Breast epithelium (tissue), 3 donors: ENCODE results near the gene MLLT10.
A peak's percentile ranks its signal among the peaks of the same experiment; 100 is the strongest.

Source experiments
- POLR2A ChIP-seq: fragments of 450-650 bp; IDR thresholded peaks from one replicate; pipeline ENCODE4 v1.6.1; 2016; ENCODE audit warnings: antibody characterized with exemption, mild to moderate bottlenecking, moderate library complexity
- POLR2AphosphoS5 ChIP-seq, 3 donors: sonication (generic); formaldehyde crosslinking; IDR thresholded peaks; one replicate each; pipeline ENCODE4 v1.6.1; 2017; ENCODE audit warnings: antibody characterized with exemption in 3 of 3
- TF ChIP-seq, protein P1 (sequence below), 3 donors: fragments of 450-650 bp; IDR thresholded peaks; one replicate each; pipeline ENCODE4 v1.5.1; 2016 to 2017; ENCODE audit warnings: antibody characterized with exemption in 3 of 3, mild to moderate bottlenecking in 3 of 3, moderate library complexity in 3 of 3

DNA sequence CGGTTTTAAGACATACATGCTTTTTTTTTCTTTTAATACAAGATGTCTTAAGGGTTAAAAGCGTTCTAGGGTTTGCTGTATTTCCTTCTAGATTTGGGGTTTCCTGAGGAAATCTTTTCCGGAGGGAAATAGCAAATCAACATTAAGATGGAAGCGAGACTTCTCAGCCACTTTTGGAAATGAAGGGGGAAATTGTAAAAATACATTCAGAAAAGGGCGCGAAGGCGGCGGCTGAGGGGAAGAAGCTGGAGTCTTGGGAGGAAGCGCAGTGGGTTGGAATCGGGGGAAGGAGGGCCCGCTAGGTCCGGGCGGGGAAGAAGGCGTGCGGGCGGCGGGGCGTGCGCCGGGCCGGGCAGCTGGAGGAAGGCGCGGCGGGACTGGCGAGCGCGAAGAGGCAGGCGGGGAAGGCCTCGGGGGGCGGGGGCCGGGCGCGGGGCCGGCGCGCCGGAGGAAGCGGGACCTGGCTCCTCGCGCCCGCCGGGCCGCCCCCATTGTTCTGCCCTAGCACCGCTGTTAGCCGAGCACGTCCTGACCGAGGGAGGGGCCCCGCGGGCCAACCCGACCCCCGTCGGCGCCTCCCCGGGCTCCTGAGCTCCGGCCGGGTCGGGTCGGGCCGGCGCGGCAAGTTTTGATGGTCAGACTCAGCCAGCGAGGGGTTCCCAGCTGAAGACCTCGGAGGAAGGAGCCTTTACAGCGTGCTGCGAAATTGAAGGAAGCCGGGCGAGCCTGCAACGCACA, 7.0 kb upstream of the MLLT10 start:
- TF ChIP-seq POLR2A (no peak), POLR2AphosphoS5 (IDR thresholded peaks at IDR 0.05) (peak in 1 of 3 donors; percentile 42)
- TF ChIP-seq, protein P1, sequence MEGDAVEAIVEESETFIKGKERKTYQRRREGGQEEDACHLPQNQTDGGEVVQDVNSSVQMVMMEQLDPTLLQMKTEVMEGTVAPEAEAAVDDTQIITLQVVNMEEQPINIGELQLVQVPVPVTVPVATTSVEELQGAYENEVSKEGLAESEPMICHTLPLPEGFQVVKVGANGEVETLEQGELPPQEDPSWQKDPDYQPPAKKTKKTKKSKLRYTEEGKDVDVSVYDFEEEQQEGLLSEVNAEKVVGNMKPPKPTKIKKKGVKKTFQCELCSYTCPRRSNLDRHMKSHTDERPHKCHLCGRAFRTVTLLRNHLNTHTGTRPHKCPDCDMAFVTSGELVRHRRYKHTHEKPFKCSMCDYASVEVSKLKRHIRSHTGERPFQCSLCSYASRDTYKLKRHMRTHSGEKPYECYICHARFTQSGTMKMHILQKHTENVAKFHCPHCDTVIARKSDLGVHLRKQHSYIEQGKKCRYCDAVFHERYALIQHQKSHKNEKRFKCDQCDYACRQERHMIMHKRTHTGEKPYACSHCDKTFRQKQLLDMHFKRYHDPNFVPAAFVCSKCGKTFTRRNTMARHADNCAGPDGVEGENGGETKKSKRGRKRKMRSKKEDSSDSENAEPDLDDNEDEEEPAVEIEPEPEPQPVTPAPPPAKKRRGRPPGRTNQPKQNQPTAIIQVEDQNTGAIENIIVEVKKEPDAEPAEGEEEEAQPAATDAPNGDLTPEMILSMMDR (IDR thresholded peaks at IDR 0.05) = no peak
